K562 (cell line): Measurements from ENCODE around the gene MYO1E. TPM values are rescaled to one million over a fixed set of nuclear protein-coding genes. Genes with fewer than 3 reads are reported as not detected.

Experiments
- ARID4B ChIP-seq: sonication (generic); formaldehyde crosslinking; IDR thresholded peaks from 2 replicates; pipeline ENCODE4 v1.8.0; 2022; ENCODE audit warnings: mild to moderate bottlenecking, missing genetic modification reagents
- CBFA2T3 ChIP-seq: fragments of 450-650 bp; IDR thresholded peaks from 2 replicates; pipeline ENCODE4 v1.6.1; 2017
- KLF1 ChIP-seq: fragments of 450-650 bp; IDR thresholded peaks from 2 replicates; pipeline ENCODE4 v1.6.1; 2016; ENCODE audit warnings: missing genetic modification characterization, missing compliant biosample characterization
- ZNF318 ChIP-seq, 2 experiments: fragments of 450-650 bp; IDR thresholded peaks; 2 replicates each; pipeline ENCODE4 v1.6.1; 2016; ENCODE audit warnings: mild to moderate bottlenecking in 2 of 2, borderline replicate concordance in 1 of 2, low read depth in 1 of 2, moderate library complexity in 1 of 2
- polyA plus RNA-seq, 8 experiments: library from polyadenylated mRNA; depleted of rRNA in 4 of 8; stranded (reverse) in 5 of 8; unstranded in 3 of 8; fragments of >200 nt; fragmentation: Nextera tagmentation in 2 of 8; fragmentation: Illumina TruSeq in 1 of 8; extraction: Ambion mirVana in 2 of 8; extraction: Trizol in 1 of 8; gene quantifications; 2 replicates each; pipeline versions ENCODE4 v1.2.1 to v1.2.3, GENCODE V29; 2011 to 2014; ENCODE audit warnings: inconsistent platforms in 1 of 8, missing spikeins in 1 of 8
- total RNA-seq, 7 experiments: library from RNA; depleted of rRNA in 6 of 7; stranded (reverse); fragments of >200 nt in 6 of 7; fragmentation: Illumina TruSeq in 2 of 7; extraction: Trizol in 2 of 7; gene quantifications; 2 replicates each; pipeline versions ENCODE4 v1.2.1 to v1.2.3, GENCODE V29; 2011 to 2021; ENCODE audit warnings: low replicate concordance in 1 of 7

MYO1E gene
- total and polyA plus RNA-seq, 9 of the 15 experiments (the other 6 are each of a cell fraction or from before 2014, with no cell fraction given) = under 0.01 to 0.44 (median 0.01) TPM; not detected in 6

- TF ChIP-seq ZNF318 (IDR thresholded peaks at IDR 0.05; ENCODE audit: borderline replicate concordance in 1 of 2, low read depth in 1 of 2) (no peak), KLF1 (tag) (no peak), ARID4B (CRISPR knock-in tag) (no peak), CBFA2T3 (no peak)
Observed at GRCh38 chr15:59369597-59369996, 3.1 kb downstream of the MYO1E start (continued).
